Measurements from ENCODE around the gene RARG. TPM values are rescaled to one million over a fixed set of nuclear protein-coding genes. Genes with fewer than 3 reads are reported as not detected.

RARG gene
- total and polyA plus RNA-seq, 5 experiments from 2014 or later: 1.6 to 60.4 (median 12.7) TPM

Other genes with a start within 250 kb of the RARG start
- gene EIF4B, start 225.8 kb downstream of the RARG start, total RNA-seq: 100 to 1,000 TPM; 752 to 804 TPM
- gene EIF4B, start 225.8 kb downstream of the RARG start, polyA plus RNA-seq: 100 to 1,000 TPM; 116 to 146 (median 124) TPM
- gene TNS2, start 182.1 kb downstream of the RARG start, total RNA-seq: 1 to 10 TPM; 2.4 to 3.0 TPM
- under 1 TPM in 2 of 3 donors, not detected in 1; 0.13 to 0.19 TPM for gene TNS2, start 182.1 kb downstream of the RARG start, polyA plus RNA-seq
- gene SPRYD3, start 152.8 kb downstream of the RARG start, total RNA-seq: 10 to 100 TPM; 47.8 to 50.0 TPM
- 10 to 100 TPM; 49.4 to 53.2 (median 51.7) TPM for gene SPRYD3, start 152.8 kb downstream of the RARG start, polyA plus RNA-seq
- gene IGFBP6, start 134.5 kb downstream of the RARG start, total RNA-seq: under 1 TPM in 1 of 2 experiments, not detected in 1; 0.65 TPM
- 10 to 100 TPM in 2 of 3 donors, 1 to 10 TPM in 1; 7.5 to 16.9 (median 16.9) TPM for gene IGFBP6, start 134.5 kb downstream of the RARG start, polyA plus RNA-seq
- under 1 TPM; 0.42 to 0.80 TPM for gene SOAT2, start 128.7 kb downstream of the RARG start, total RNA-seq
- gene SOAT2, start 128.7 kb downstream of the RARG start, polyA plus RNA-seq: under 1 TPM; 0.67 to 0.77 (median 0.71) TPM
- gene ZNF740, start 51.5 kb downstream of the RARG start, total RNA-seq: 100 to 1,000 TPM; 112 to 113 TPM
- 1 to 10 TPM; 2.8 to 3.5 (median 3.1) TPM for gene ZNF740, start 51.5 kb downstream of the RARG start, polyA plus RNA-seq
- gene CSAD, start 51.3 kb downstream of the RARG start, total RNA-seq: 10 to 100 TPM; 50.8 to 53.4 TPM
- 1 to 10 TPM; 1.1 to 1.3 (median 1.2) TPM for gene CSAD, start 51.3 kb downstream of the RARG start, polyA plus RNA-seq
- 100 to 1,000 TPM; 353 to 362 TPM for gene ITGB7, start 25.0 kb downstream of the RARG start, total RNA-seq
- 100 to 1,000 TPM; 202 to 219 (median 206) TPM for gene ITGB7, start 25.0 kb downstream of the RARG start, polyA plus RNA-seq
- under 1 TPM; 0.27 to 0.81 TPM for gene ESPL1, start 36.1 kb upstream of the RARG start, total RNA-seq
- not detected for gene ESPL1, start 36.1 kb upstream of the RARG start, polyA plus RNA-seq
- gene PFDN5, start 63.3 kb upstream of the RARG start, total RNA-seq: 100 to 1,000 TPM; 663 to 692 TPM
- 1,000 to 10,000 TPM; 1,657 to 1,928 (median 1,896) TPM for gene PFDN5, start 63.3 kb upstream of the RARG start, polyA plus RNA-seq
- 10 to 100 TPM; 48.3 to 53.5 TPM for gene MYG1, start 67.5 kb upstream of the RARG start, total RNA-seq
- 10 to 100 TPM; 64.4 to 81.2 (median 68.6) TPM for gene MYG1, start 67.5 kb upstream of the RARG start, polyA plus RNA-seq
- 10 to 100 TPM; 66.8 to 68.2 TPM for gene AAAS, start 89.4 kb upstream of the RARG start, total RNA-seq
- gene AAAS, start 89.4 kb upstream of the RARG start, polyA plus RNA-seq: 10 to 100 TPM; 34.1 to 57.2 (median 39.3) TPM
- not detected for gene SP7, start 104.1 kb upstream of the RARG start, total RNA-seq
- under 1 TPM in 1 of 3 donors, not detected in 2; 0.05 TPM for gene SP7, start 104.1 kb upstream of the RARG start, polyA plus RNA-seq
- 100 to 1,000 TPM; 104 TPM for gene SP1, start 148.0 kb upstream of the RARG start, total RNA-seq
- 10 to 100 TPM in 1 of 3 donors, 1 to 10 TPM in 2; 8.5 to 10.4 (median 9.4) TPM for gene SP1, start 148.0 kb upstream of the RARG start, polyA plus RNA-seq
- not detected for gene AMHR2, start 191.6 kb upstream of the RARG start, total RNA-seq
- not detected for gene AMHR2, start 191.6 kb upstream of the RARG start, polyA plus RNA-seq
- 100 to 1,000 TPM; 215 to 217 TPM for gene PRR13, start 209.5 kb upstream of the RARG start, total RNA-seq
- 100 to 1,000 TPM; 513 to 535 (median 534) TPM for gene PRR13, start 209.5 kb upstream of the RARG start, polyA plus RNA-seq
- 100 to 1,000 TPM; 858 to 917 TPM for gene PCBP2, start 219.9 kb upstream of the RARG start, total RNA-seq
- gene PCBP2, start 219.9 kb upstream of the RARG start, polyA plus RNA-seq: 100 to 1,000 TPM; 143 to 157 (median 152) TPM

All from naive thymus-derived CD8-positive, alpha-beta T cell (primary cell).